Measurements from ENCODE around the gene MOSMO. TPM values are rescaled to one million over a fixed set of nuclear protein-coding genes. Genes with fewer than 3 reads are reported as not detected.

The MOSMO gene
- total RNA-seq, 1 experiment from 2014 or later: 27.6 TPM

DNA sequence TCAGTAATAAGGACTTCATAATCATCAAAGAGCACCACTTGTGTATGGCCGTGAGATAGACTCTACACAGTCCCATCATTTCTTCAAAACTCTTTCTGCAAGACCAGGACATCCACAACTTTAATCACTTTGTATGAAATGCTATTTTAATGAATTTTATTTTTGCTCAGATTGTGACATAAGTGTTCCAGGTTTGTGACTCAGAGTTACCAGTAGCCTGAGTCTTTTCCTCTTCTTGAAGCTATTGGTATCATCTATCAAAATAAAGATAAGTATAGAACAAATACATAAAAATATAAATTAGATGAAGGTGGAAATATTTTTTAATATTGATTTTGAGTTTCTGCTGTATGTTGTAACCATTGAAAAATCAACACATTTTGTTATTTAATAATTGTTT lies 67.9 kb downstream of the MOSMO start:
- Histone ChIP-seq H3K36me3 (ENCODE audit: control insufficient read depth in 1 of 2, insufficient read depth in 2 of 2, low read length in 2 of 2) (peaks cover 3 to 14% of the 10 kb centered on the region in 2 experiments; a peak in 2 of 4 replicates), H3K27me3 (ENCODE audit: insufficient read depth, low read length) (no peaks in the 10 kb centered on the region), H3K4me3 (replicated peaks in 1 of 2; ENCODE audit: low read depth in 1 of 2, low read length in 2 of 2) (no peak overlapping the region), H2AFZ (ENCODE audit: low read depth, low read length, poor library complexity, severe bottlenecking) (no peak overlapping the region), H3K79me2 (ENCODE audit: insufficient read depth, low read length) (peaks cover 37% of the 10 kb centered on the region; the same call in 1 of the 2 replicates), H3K9me2 (ENCODE audit: insufficient read depth) (no peaks in the 10 kb centered on the region), H3K9me3 (ENCODE audit: control insufficient read depth in 1 of 2, insufficient read depth in 1 of 2, low read depth in 1 of 2, low read length in 2 of 2) (no peaks in the 10 kb centered on the region), H4K20me1 (ENCODE audit: insufficient read depth) (no peaks in the 10 kb centered on the region), H3K4me1 (ENCODE audit: control insufficient read depth in 1 of 2, insufficient read depth in 2 of 2, low read length in 2 of 2) (peaks cover 0 to 4% of the 10 kb centered on the region in 2 experiments; a peak in 2 of 4 replicates), H3K4me2 (ENCODE audit: low read length) (no peak overlapping the region), H3K27ac (ENCODE audit: low read depth, low read length) (no peak overlapping the region), H3K9ac (ENCODE audit: low read length) (no peak overlapping the region)
- no peak for TF ChIP-seq POLR2AphosphoS5 (IDR thresholded peaks at IDR 0.05; ENCODE audit: low read depth, low read length)
- TF ChIP-seq, protein P1, sequence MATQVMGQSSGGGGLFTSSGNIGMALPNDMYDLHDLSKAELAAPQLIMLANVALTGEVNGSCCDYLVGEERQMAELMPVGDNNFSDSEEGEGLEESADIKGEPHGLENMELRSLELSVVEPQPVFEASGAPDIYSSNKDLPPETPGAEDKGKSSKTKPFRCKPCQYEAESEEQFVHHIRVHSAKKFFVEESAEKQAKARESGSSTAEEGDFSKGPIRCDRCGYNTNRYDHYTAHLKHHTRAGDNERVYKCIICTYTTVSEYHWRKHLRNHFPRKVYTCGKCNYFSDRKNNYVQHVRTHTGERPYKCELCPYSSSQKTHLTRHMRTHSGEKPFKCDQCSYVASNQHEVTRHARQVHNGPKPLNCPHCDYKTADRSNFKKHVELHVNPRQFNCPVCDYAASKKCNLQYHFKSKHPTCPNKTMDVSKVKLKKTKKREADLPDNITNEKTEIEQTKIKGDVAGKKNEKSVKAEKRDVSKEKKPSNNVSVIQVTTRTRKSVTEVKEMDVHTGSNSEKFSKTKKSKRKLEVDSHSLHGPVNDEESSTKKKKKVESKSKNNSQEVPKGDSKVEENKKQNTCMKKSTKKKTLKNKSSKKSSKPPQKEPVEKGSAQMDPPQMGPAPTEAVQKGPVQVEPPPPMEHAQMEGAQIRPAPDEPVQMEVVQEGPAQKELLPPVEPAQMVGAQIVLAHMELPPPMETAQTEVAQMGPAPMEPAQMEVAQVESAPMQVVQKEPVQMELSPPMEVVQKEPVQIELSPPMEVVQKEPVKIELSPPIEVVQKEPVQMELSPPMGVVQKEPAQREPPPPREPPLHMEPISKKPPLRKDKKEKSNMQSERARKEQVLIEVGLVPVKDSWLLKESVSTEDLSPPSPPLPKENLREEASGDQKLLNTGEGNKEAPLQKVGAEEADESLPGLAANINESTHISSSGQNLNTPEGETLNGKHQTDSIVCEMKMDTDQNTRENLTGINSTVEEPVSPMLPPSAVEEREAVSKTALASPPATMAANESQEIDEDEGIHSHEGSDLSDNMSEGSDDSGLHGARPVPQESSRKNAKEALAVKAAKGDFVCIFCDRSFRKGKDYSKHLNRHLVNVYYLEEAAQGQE (IDR thresholded peaks at IDR 0.05; ENCODE audit: low read depth): no peak
- no peak for TF ChIP-seq RAD21 (IDR thresholded peaks at IDR 0.05; ENCODE audit: low read depth)
- TF ChIP-seq SIN3A (IDR thresholded peaks at IDR 0.05; ENCODE audit: low read depth): no peak
- no peak for TF ChIP-seq EZH2phosphoT487 (IDR thresholded peaks at IDR 0.05; ENCODE audit: borderline replicate concordance)
- TF ChIP-seq CEBPB (IDR thresholded peaks at IDR 0.05; ENCODE audit: low read depth): no peak
- TF ChIP-seq ELF1 (IDR thresholded peaks at IDR 0.05; ENCODE audit: borderline replicate concordance, low read depth): no peak
- ChIA-PET CTCF (interaction anchor here (2.6 to 4.0 kb wide), 2 partner anchors 26 to 76 kb away, joined by 24 to 140 read pairs; partner anchors contain the start of gene PDZD9), POLR2A (no interaction called here), RAD21 (ENCODE audit: low non-redundant PET in 1 of 2, low total read pairs in 2 of 2, uncharacterized antibody in 2 of 2, unreplicated experiment in 2 of 2) (no interaction called here)
- no peak for DNase-seq (ENCODE audit: low read depth, low spot score)
- no TSS peak for BruUV-seq (replicated peaks)
- intact Hi-C loops (cut with micrococcal nuclease): loop anchor here (1.0 to 5.0 kb wide), 5 partner anchors 21 to 123 kb away; partner anchors contain the start of gene UQCRC2
- no peak for ATAC-seq
